Calu3 (cell line): ENCODE measurements around the gene FBXO38. TPM values are rescaled to one million over a fixed set of nuclear protein-coding genes. Genes with fewer than 3 reads are reported as not detected.

ENCODE experiments used
- Bru-seq: library from RNA; stranded (reverse); fragments of 400-500 nt; gene quantifications from one replicate; lab custom pipeline; 2021; lab: Mats Ljungman, UMichigan
- BruChase-seq, 2 experiments: library from RNA; stranded (reverse); fragments of 400-500 nt; gene quantifications; one replicate each; lab custom pipeline; 2021; lab: Mats Ljungman, UMichigan
- BruUV-seq: library from RNA; stranded (reverse); fragments of 400-500 nt; replicated peaks from 2 replicates; lab custom pipeline; 2021; lab: Mats Ljungman, UMichigan
- CTCF ChIA-PET: fragments of 300-600 bp; sonication (Branson Sonifier 250); formaldehyde crosslinking; loops from one replicate; lab custom pipeline; 2022; ENCODE audit warnings: antibody characterized with exemption; lab: Charles Lee
- DNase-seq: peaks from one replicate; pipeline ENCODE4 v3.0.0; 2022
- H3K27ac Mint-ChIP-seq: one replicate; pipeline ENCODE4 v1.8.0; 2022; ENCODE audit warnings: mixed read lengths; ENCODE audit not compliant: unreplicated experiment
- H3K27me3 Mint-ChIP-seq: one replicate; pipeline ENCODE4 v1.8.0; 2022; ENCODE audit warnings: mixed read lengths; ENCODE audit not compliant: unreplicated experiment
- H3K36me3 Mint-ChIP-seq: one replicate; pipeline ENCODE4 v1.8.0; 2022; ENCODE audit warnings: mild to moderate bottlenecking, moderate library complexity, mixed read lengths; ENCODE audit not compliant: insufficient read depth, unreplicated experiment
- H3K4me1 Mint-ChIP-seq: one replicate; pipeline ENCODE4 v1.8.0; 2022; ENCODE audit warnings: mild to moderate bottlenecking, low read depth, mixed read lengths; ENCODE audit not compliant: unreplicated experiment
- H3K4me3 Mint-ChIP-seq: one replicate; pipeline ENCODE4 v1.8.0; 2022; ENCODE audit warnings: mild to moderate bottlenecking, low read depth, moderate library complexity, mixed read lengths; ENCODE audit not compliant: unreplicated experiment
- H3K9me3 Mint-ChIP-seq: one replicate; pipeline ENCODE4 v1.8.0; 2022; ENCODE audit warnings: low read depth, mixed read lengths; ENCODE audit not compliant: unreplicated experiment
- intact Hi-C: fragments of 100-400 bp; cut with micrococcal nuclease; formaldehyde crosslinking; loops from one replicate; pipeline ENCODE4 v1.10.0; 2022; ENCODE audit not compliant: unreplicated experiment
- long read RNA-seq: library from polyadenylated mRNA; stranded (forward); transcript quantifications from one replicate; pipeline ENCODE4 v2.0.0, GENCODE V29; 2022
- total RNA-seq: library from RNA; stranded (reverse); gene quantifications from 2 replicates; pipeline ENCODE4 v1.2.3, GENCODE V29; 2022
- TF ChIP-seq, protein P1 (sequence below): fragments of 200-600 bp; IDR thresholded peaks from one replicate; pipeline ENCODE4 v1.8.0; 2022; ENCODE audit warnings: antibody characterized with exemption; ENCODE audit not compliant: unreplicated experiment

Gene FBXO38
- total RNA-seq: 53.1 and 59.2 TPM in 2 replicates
- Bru-seq, nascent RNA: percentile 93 among the genes with signal in this experiment
- BruChase-seq, experiment 1, labeled RNA remaining after a 6-hour chase: percentile 78 among the genes with signal in this experiment
- percentile 82 among the genes with signal in this experiment for BruChase-seq, experiment 2, labeled RNA remaining after a 2-hour chase
- long read RNA-seq, full-length matches to known transcripts: 14 of 24 reads
- long read RNA-seq, partial matches to known transcripts: 4 of 24 reads
- long read RNA-seq, other reads (novel, unspliced or antisense): 6 of 24 reads

DNA sequence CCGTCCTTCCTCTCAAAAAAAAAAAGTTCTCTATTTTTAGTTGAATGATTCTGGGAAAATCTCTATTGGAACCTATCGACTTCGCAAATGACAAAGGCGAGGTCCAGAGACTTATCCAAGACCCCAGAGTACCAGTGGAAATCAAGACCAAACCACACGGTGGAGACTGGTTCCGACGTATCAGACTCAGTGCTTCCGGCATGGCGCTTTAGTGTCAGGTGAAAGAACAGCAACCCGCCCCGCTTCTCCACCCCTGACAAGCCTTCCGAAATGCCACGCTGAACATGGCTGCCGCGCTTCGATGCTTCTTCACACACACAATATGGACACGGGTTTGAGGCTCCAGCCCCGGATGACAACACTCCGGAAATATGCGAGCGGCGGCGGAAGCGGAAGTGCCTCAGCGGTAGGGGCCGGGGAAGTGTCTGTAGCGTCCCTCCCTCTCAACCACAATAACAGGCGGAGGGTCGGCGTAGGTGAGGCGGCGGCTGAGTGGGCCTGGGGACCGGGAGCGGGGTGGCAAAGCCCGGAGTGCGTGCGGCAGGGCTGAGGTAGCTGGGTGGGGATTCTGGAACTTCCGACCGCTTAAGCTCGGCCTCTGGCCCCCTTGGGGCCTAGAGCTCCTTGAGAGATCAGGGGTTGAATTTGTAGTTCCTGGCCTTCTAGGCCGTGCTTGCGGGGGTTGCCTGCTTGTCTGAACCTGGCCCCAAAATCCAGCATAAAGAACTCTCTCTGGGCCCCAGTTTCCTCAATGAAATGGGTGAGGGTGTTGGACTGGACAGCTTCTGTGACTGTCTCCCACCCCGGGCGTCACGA, at the start of gene FBXO38:
Gene FBXO38 (plus strand): TSS at position 395 of the 816 bp plus-strand sequence. CDS start 10,819 bp downstream, outside the sequence.
- intact Hi-C loops: loop anchor here (2.0 kb wide), 1 partner anchor 15 kb away; no protein-coding TSS in a partner anchor
- H3K36me3 Mint-ChIP-seq: peaks cover 22% of the 10 kb centered on the region
- peaks cover 24% of the 10 kb centered on the region for H3K4me1 Mint-ChIP-seq
- H3K9me3 Mint-ChIP-seq: no peaks in the 10 kb centered on the region
- no peaks in the 10 kb centered on the region for H3K27me3 Mint-ChIP-seq
- TF ChIP-seq, protein P1, sequence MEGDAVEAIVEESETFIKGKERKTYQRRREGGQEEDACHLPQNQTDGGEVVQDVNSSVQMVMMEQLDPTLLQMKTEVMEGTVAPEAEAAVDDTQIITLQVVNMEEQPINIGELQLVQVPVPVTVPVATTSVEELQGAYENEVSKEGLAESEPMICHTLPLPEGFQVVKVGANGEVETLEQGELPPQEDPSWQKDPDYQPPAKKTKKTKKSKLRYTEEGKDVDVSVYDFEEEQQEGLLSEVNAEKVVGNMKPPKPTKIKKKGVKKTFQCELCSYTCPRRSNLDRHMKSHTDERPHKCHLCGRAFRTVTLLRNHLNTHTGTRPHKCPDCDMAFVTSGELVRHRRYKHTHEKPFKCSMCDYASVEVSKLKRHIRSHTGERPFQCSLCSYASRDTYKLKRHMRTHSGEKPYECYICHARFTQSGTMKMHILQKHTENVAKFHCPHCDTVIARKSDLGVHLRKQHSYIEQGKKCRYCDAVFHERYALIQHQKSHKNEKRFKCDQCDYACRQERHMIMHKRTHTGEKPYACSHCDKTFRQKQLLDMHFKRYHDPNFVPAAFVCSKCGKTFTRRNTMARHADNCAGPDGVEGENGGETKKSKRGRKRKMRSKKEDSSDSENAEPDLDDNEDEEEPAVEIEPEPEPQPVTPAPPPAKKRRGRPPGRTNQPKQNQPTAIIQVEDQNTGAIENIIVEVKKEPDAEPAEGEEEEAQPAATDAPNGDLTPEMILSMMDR: no peak
- H3K27ac Mint-ChIP-seq: peak within 1 kb of the TSS; percentile 90
- CTCF ChIA-PET: interaction anchor here (0.6 kb wide), 1 partner anchor 70 kb away, joined by 3 read pairs; no protein-coding TSS in a partner anchor
- BruUV-seq: no TSS peak
- peak within 1 kb of the TSS; percentile 84 for H3K4me3 Mint-ChIP-seq
- peak; percentile 96 for DNase-seq

DNA sequence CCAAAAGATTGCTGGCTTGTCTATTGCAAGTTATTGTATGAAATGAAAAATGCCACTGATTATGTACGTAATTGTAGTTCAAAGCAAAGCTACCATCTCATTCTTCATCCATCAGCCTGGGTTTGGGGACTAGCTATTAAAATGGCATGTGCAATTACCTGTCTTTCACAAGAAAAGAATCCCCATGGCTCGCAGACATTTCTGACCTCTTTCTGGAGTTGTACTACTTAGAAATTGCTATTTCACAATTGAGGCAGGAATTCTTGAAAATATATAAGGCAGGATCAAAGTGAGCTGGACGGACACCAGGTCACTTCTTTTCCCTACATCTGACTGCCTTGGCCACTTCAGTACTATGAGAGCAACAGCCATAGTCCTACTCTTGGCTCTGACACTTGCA, 48.5 kb upstream of the FBXO38 start, which contains the start of gene SPINK9:
Gene SPINK9 (plus strand): TSS at position 301 of the 400 bp plus-strand sequence. CDS start 55 bp downstream, at position 356.
- Mint-ChIP-seq H3K36me3 (no peaks in the 10 kb centered on the region), H3K27ac (no peak within 1 kb of the TSS), H3K27me3 (no peaks in the 10 kb centered on the region), H3K9me3 (no peaks in the 10 kb centered on the region), H3K4me3 (no peak within 1 kb of the TSS), H3K4me1 (peaks cover 9% of the 10 kb centered on the region)
- CTCF ChIA-PET: no interaction called here
- BruUV-seq: no TSS peak
- TF ChIP-seq, protein P1: no peak
- intact Hi-C loops: no loop called here
- no peak for DNase-seq

GRCh38 chr5:148336704-148337435, 46.9 kb upstream of the FBXO38 start:
- BruUV-seq: no TSS peak
- H3K4me1 Mint-ChIP-seq: peaks cover 14% of the 10 kb centered on the region
- CTCF ChIA-PET: interaction anchor here (0.6 to 1.1 kb wide), 4 partner anchors 16 to 883 kb away, joined by 3 to 5 read pairs (median 4); partner anchors contain the start of gene SPINK13

More at GRCh38 chr5:148336704-148337435, 46.9 kb upstream of the FBXO38 start:
- Mint-ChIP-seq H3K27me3 (no peaks in the 10 kb centered on the region), H3K4me3 (no peak overlapping the region), H3K27ac (peak overlapping the region; percentile 72), H3K9me3 (no peaks in the 10 kb centered on the region), H3K36me3 (no peaks in the 10 kb centered on the region)
- TF ChIP-seq, protein P1: no peak
- intact Hi-C loops: no loop called here
- DNase-seq: peak; percentile 8
